HEK293 (cell line): Measurements from ENCODE around the gene CSF3.

Experiments
- CTCF ChIA-PET: fragments of 350-600 bp; formaldehyde crosslinking; extraction: SDS; loops from one replicate; lab custom pipeline; 2021; ENCODE audit warnings: antibody characterized with exemption; lab: Yijun Ruan, JAX
- POLR2A ChIA-PET: fragments of 300-600 bp; formaldehyde crosslinking; extraction: SDS; loops from one replicate; lab custom pipeline; 2020; ENCODE audit warnings: antibody characterized with exemption, inconsistent platforms; lab: Yijun Ruan, JAX
- H3K27ac ChIP-seq: fragments of 200-500 bp; sonication (Bioruptor generic); 2 replicates; pipeline ENCODE4 v1.5.1; 2014; ENCODE audit warnings: low read depth, low read length, control low read depth, inconsistent platforms; ENCODE audit errors: extremely low read depth
- H3K36me3 ChIP-seq, 2 experiments: fragments of 200-500 bp in 1 of 2; sonication (Bioruptor generic) in 1 of 2; 1 replicate in 1 of 2; 2 replicates in 1 of 2; pipeline ENCODE4 v1.5.1; 2014 to 2017; ENCODE audit warnings: inconsistent platforms in 2 of 2, low read length in 2 of 2; ENCODE audit not compliant: control insufficient read depth in 2 of 2, insufficient read depth in 1 of 2
- H3K4me1 ChIP-seq: fragments of 200-500 bp; sonication (Bioruptor generic); 2 replicates; pipeline ENCODE4 v1.5.1; 2014; ENCODE audit warnings: mild to moderate bottlenecking, low read length, inconsistent platforms; ENCODE audit not compliant: control insufficient read depth, insufficient read depth
- H3K4me3 ChIP-seq: 2 replicates; pipeline ENCODE4 v1.5.1; 2011; ENCODE audit warnings: low read depth, mild to moderate bottlenecking, control low read depth, low read length, moderate library complexity
- H3K9me3 ChIP-seq: fragments of 200-500 bp; sonication (Bioruptor generic); 2 replicates; pipeline ENCODE4 v1.5.1; 2014; ENCODE audit warnings: low read depth, low read length, inconsistent platforms; ENCODE audit not compliant: control insufficient read depth, insufficient read depth
- AEBP2 ChIP-seq: fragments of 450-650 bp; formaldehyde crosslinking; IDR thresholded peaks from 2 replicates; pipeline ENCODE4 v1.5.1; 2016; ENCODE audit warnings: missing biosample characterization, missing genetic modification characterization, borderline replicate concordance
- CTCF ChIP-seq: fragments of 450-650 bp; formaldehyde crosslinking; IDR thresholded peaks from 2 replicates; pipeline ENCODE4 v1.5.1; 2016; ENCODE audit warnings: missing biosample characterization, missing genetic modification characterization
- GLI2 ChIP-seq: fragments of 450-650 bp; formaldehyde crosslinking; IDR thresholded peaks from 2 replicates; pipeline ENCODE4; 2017; ENCODE audit warnings: missing biosample characterization, missing genetic modification characterization, low read depth, borderline replicate concordance
- HOXD13 ChIP-seq: sonication (generic); formaldehyde crosslinking; IDR thresholded peaks from 2 replicates; pipeline ENCODE4 v1.8.0; 2022; ENCODE audit warnings: missing genetic modification reagents, borderline replicate concordance
- PATZ1 ChIP-seq: fragments of 450-650 bp; formaldehyde crosslinking; IDR thresholded peaks from 2 replicates; pipeline ENCODE4 v1.5.1; 2016; ENCODE audit warnings: missing biosample characterization, missing genetic modification characterization
- PBX3 ChIP-seq: sonication (generic); formaldehyde crosslinking; IDR thresholded peaks from 2 replicates; pipeline ENCODE4 v1.8.1; 2022; ENCODE audit warnings: mild to moderate bottlenecking, moderate library complexity, missing genetic modification reagents
- SETDB1 ChIP-seq: IDR thresholded peaks from one replicate; pipeline ENCODE4 v1.6.1; 2017; ENCODE audit warnings: mild to moderate bottlenecking, low read length, moderate library complexity, mixed read lengths; ENCODE audit not compliant: insufficient read length
- YY2 ChIP-seq: fragments of 450-650 bp; formaldehyde crosslinking; IDR thresholded peaks from 2 replicates; pipeline ENCODE4 v1.5.1; 2016; ENCODE audit warnings: missing biosample characterization, missing genetic modification characterization
- ZBTB17 ChIP-seq: fragments of 450-650 bp; formaldehyde crosslinking; IDR thresholded peaks from 2 replicates; pipeline ENCODE4 v1.5.1; 2016; ENCODE audit warnings: missing biosample characterization, missing genetic modification characterization
- ZBTB26 ChIP-seq: fragments of 450-650 bp; formaldehyde crosslinking; optimal IDR thresholded peaks from 2 replicates; pipeline ENCODE3; 2016; ENCODE audit warnings: missing biosample characterization, mild to moderate bottlenecking, missing genetic modification characterization
- ZBTB48 ChIP-seq: fragments of 450-650 bp; formaldehyde crosslinking; IDR thresholded peaks from 2 replicates; pipeline ENCODE4 v1.5.1; 2016; ENCODE audit warnings: missing biosample characterization, missing genetic modification characterization
- ZBTB6 ChIP-seq: fragments of 450-650 bp; formaldehyde crosslinking; IDR thresholded peaks from 2 replicates; pipeline ENCODE4 v1.5.1; 2017; ENCODE audit warnings: missing biosample characterization, missing genetic modification characterization
- ZEB2 ChIP-seq: fragments of 450-650 bp; formaldehyde crosslinking; IDR thresholded peaks from 2 replicates; pipeline ENCODE4 v1.5.1; 2016; ENCODE audit warnings: missing biosample characterization, missing genetic modification characterization
- ZNF2 ChIP-seq: fragments of 450-650 bp; formaldehyde crosslinking; IDR thresholded peaks from 2 replicates; pipeline ENCODE4 v1.5.1; 2016; ENCODE audit warnings: missing biosample characterization, missing genetic modification characterization
- ZNF223 ChIP-seq: fragments of 450-650 bp; formaldehyde crosslinking; IDR thresholded peaks from 2 replicates; pipeline ENCODE4 v1.5.1; 2016; ENCODE audit warnings: missing biosample characterization, missing genetic modification characterization
- ZNF433 ChIP-seq: fragments of 450-650 bp; formaldehyde crosslinking; IDR thresholded peaks from 2 replicates; pipeline ENCODE4 v1.5.1; 2016; ENCODE audit warnings: missing biosample characterization, missing genetic modification characterization, low read depth
- ZNF571 ChIP-seq: fragments of 450-650 bp; formaldehyde crosslinking; IDR thresholded peaks from 2 replicates; pipeline ENCODE4 v1.5.0; 2017; ENCODE audit warnings: missing biosample characterization, missing genetic modification characterization
- ZNF600 ChIP-seq: fragments of 450-650 bp; formaldehyde crosslinking; IDR thresholded peaks from 2 replicates; pipeline ENCODE4 v1.5.1; 2016; ENCODE audit warnings: missing biosample characterization, missing genetic modification characterization
- ZNF639 ChIP-seq: fragments of 450-650 bp; formaldehyde crosslinking; IDR thresholded peaks from 2 replicates; pipeline ENCODE4 v1.5.1; 2016; ENCODE audit warnings: missing biosample characterization, missing genetic modification characterization
- ZNF692 ChIP-seq: fragments of 450-650 bp; formaldehyde crosslinking; IDR thresholded peaks from 2 replicates; pipeline ENCODE4 v1.5.1; 2016; ENCODE audit warnings: missing biosample characterization, missing genetic modification characterization
- ZNF76 ChIP-seq: fragments of 450-650 bp; formaldehyde crosslinking; IDR thresholded peaks from 2 replicates; pipeline ENCODE4; 2016; ENCODE audit warnings: low read depth, missing biosample characterization, missing genetic modification characterization, borderline replicate concordance
- ZNF792 ChIP-seq: fragments of 450-650 bp; formaldehyde crosslinking; IDR thresholded peaks from 2 replicates; pipeline ENCODE4 v1.5.1; 2016; ENCODE audit warnings: missing biosample characterization, missing genetic modification characterization
- ZSCAN23 ChIP-seq: fragments of 450-650 bp; formaldehyde crosslinking; IDR thresholded peaks from 2 replicates; pipeline ENCODE4 v1.5.1; 2016; ENCODE audit warnings: missing biosample characterization, missing genetic modification characterization

The CSF3 gene

GRCh38 chr17:40026816-40027613 is 11.8 kb downstream of the CSF3 start:
- Histone ChIP-seq H3K27ac (no peak overlapping the region), H3K4me3 (no peak overlapping the region), H3K4me1 (peaks cover 16% of the 10 kb centered on the region), H3K9me3 (no peaks in the 10 kb centered on the region), H3K36me3 (peaks cover 46 to 93% of the 10 kb centered on the region in 2 experiments)
- POLR2A ChIA-PET, result interaction anchor here (0.5 to 1.7 kb wide), 5 partner anchors 10 to 85 kb away, joined by 3 to 4 read pairs (median 3); partner anchors contain the start of gene PSMD3
- CTCF ChIA-PET, result interaction anchor here (0.5 to 11.2 kb wide), 56 partner anchors 11 to 492 kb away, joined by 3 to 268 read pairs (median 4); partner anchors contain the start of genes CSF3, MED24 and NR1D1
- TF ChIP-seq ZNF600 (tag by site-specific recombination) (peak; percentile 76), PATZ1 (tag by site-specific recombination) (no peak; the same call in none of the 2 replicates), ZEB2 (no peak), ZNF571 (tag by site-specific recombination) (no peak), ZSCAN23 (tag by site-specific recombination) (no peak; the same call in 1 of the 2 replicates), ZNF639 (tag by site-specific recombination) (0 out of 2 replicates have a peak, but pooled peaks have one; percentile 22), ZNF223 (no peak), GLI2 (tag by site-specific recombination) (no peak), ZNF76 (tag by site-specific recombination) (no peak), ZNF433 (tag by site-specific recombination) (no peak), ZNF792 (tag by site-specific recombination) (no peak), ZBTB48 (no peak), SETDB1 (no peak), AEBP2 (tag by site-specific recombination) (no peak), YY2 (tag by site-specific recombination) (no peak), ZBTB17 (tag by site-specific recombination) (0 out of 2 replicates have a peak, but pooled peaks have one; percentile 10), ZBTB6 (tag by site-specific recombination) (no peak), PBX3 (CRISPR knock-in tag) (peak; percentile 78; the same call in 1 of the 2 replicates), ZBTB26 (tag by site-specific recombination) (peak; percentile 15), ZNF2 (tag by site-specific recombination) (0 out of 2 replicates have a peak, but pooled peaks have one; percentile 26), CTCF (tag by site-specific recombination) (peak; percentile 82), HOXD13 (CRISPR knock-in tag) (no peak), ZNF692 (no peak)
